Activated naive CD8-positive, alpha-beta T cell treated with anti-CD3 and anti-CD28 coated beads for 36 hours (primary cell): Measurements from ENCODE around the gene MAD1L1. TPM values are rescaled to one million over a fixed set of nuclear protein-coding genes. Genes with fewer than 3 reads are reported as not detected.
A peak's percentile ranks its signal among the peaks of the same experiment; 100 is the strongest.

Source experiments
- DNase-seq: peaks from one replicate; pipeline ENCODE4 v3.0.0; 2021
- H3K27ac Mint-ChIP-seq: one replicate; pipeline ENCODE4 v1.8.0; 2022; ENCODE audit warnings: mild to moderate bottlenecking, moderate library complexity, mixed read lengths
- H3K27me3 Mint-ChIP-seq: one replicate; pipeline ENCODE4 v1.8.0; 2022; ENCODE audit warnings: mild to moderate bottlenecking, mixed read lengths
- H3K36me3 Mint-ChIP-seq: one replicate; pipeline ENCODE4 v1.8.0; 2021; ENCODE audit warnings: mild to moderate bottlenecking, mixed read lengths
- H3K4me1 Mint-ChIP-seq: one replicate; pipeline ENCODE4 v1.8.0; 2021; ENCODE audit warnings: mixed read lengths
- H3K4me3 Mint-ChIP-seq: one replicate; pipeline ENCODE4 v1.8.0; 2022; ENCODE audit warnings: mild to moderate bottlenecking, moderate library complexity, mixed read lengths
- H3K9me3 Mint-ChIP-seq: one replicate; pipeline ENCODE4 v1.8.0; 2022; ENCODE audit warnings: mixed read lengths
- total RNA-seq, 2 experiments: library from RNA; stranded (reverse); gene quantifications; one replicate each; pipeline ENCODE4 v1.2.3, GENCODE V29; 2021

MAD1L1 gene
- total RNA-seq, 2 experiments from 2014 or later: 36.5 to 37.8 TPM

- Mint-ChIP-seq H3K36me3 (no peaks in the 10 kb centered on the region), H3K27ac (no peak overlapping the region), H3K9me3 (no peaks in the 10 kb centered on the region), H3K27me3 (no peaks in the 10 kb centered on the region), H3K4me1 (no peaks in the 10 kb centered on the region), H3K4me3 (no peak overlapping the region)
- DNase-seq: no peak
Observed at GRCh38 chr7:2149672-2150444, 82.9 kb downstream of the MAD1L1 start.

- Mint-ChIP-seq H3K4me3 (no peak overlapping the region), H3K36me3 (no peaks in the 10 kb centered on the region), H3K27me3 (no peaks in the 10 kb centered on the region), H3K4me1 (no peaks in the 10 kb centered on the region), H3K9me3 (no peaks in the 10 kb centered on the region), H3K27ac (no peak overlapping the region)
- no peak for DNase-seq
Observed at GRCh38 chr7:2148814-2149213, 83.9 kb downstream of the MAD1L1 start.

GRCh38 chr7:2148189-2148588 is 84.6 kb downstream of the MAD1L1 start:
- Mint-ChIP-seq H3K27me3 (no peaks in the 10 kb centered on the region), H3K9me3 (no peaks in the 10 kb centered on the region), H3K27ac (no peak overlapping the region), H3K4me1 (no peaks in the 10 kb centered on the region), H3K36me3 (no peaks in the 10 kb centered on the region), H3K4me3 (no peak overlapping the region)
- DNase-seq: no peak

- DNase-seq: no peak
- Mint-ChIP-seq H3K36me3 (no peaks in the 10 kb centered on the region), H3K27ac (no peak overlapping the region), H3K9me3 (no peaks in the 10 kb centered on the region), H3K27me3 (no peaks in the 10 kb centered on the region), H3K4me1 (no peaks in the 10 kb centered on the region), H3K4me3 (no peak overlapping the region)
Observed at GRCh38 chr7:2146676-2147472, 85.9 kb downstream of the MAD1L1 start.

GRCh38 chr7:2145835-2146580 is 86.7 kb downstream of the MAD1L1 start:
- DNase-seq: no peak
- Mint-ChIP-seq H3K9me3 (no peaks in the 10 kb centered on the region), H3K27ac (no peak overlapping the region), H3K4me1 (no peaks in the 10 kb centered on the region), H3K36me3 (no peaks in the 10 kb centered on the region), H3K27me3 (no peaks in the 10 kb centered on the region), H3K4me3 (no peak overlapping the region)

GRCh38 chr7:2144926-2145325 is 87.8 kb downstream of the MAD1L1 start:
- Mint-ChIP-seq H3K4me3 (no peak overlapping the region), H3K4me1 (no peaks in the 10 kb centered on the region), H3K36me3 (no peaks in the 10 kb centered on the region), H3K27me3 (no peaks in the 10 kb centered on the region), H3K9me3 (no peaks in the 10 kb centered on the region), H3K27ac (no peak overlapping the region)
- no peak for DNase-seq

GRCh38 chr7:2143981-2144595 is 88.7 kb downstream of the MAD1L1 start:
- H3K27me3 Mint-ChIP-seq: no peaks in the 10 kb centered on the region
- no peaks in the 10 kb centered on the region for H3K9me3 Mint-ChIP-seq
- H3K36me3 Mint-ChIP-seq: no peaks in the 10 kb centered on the region
- no peak overlapping the region for H3K27ac Mint-ChIP-seq
- no peaks in the 10 kb centered on the region for H3K4me1 Mint-ChIP-seq
- H3K4me3 Mint-ChIP-seq: no peak overlapping the region
- DNase-seq: no peak

- no peak for DNase-seq
- Mint-ChIP-seq H3K27me3 (no peaks in the 10 kb centered on the region), H3K36me3 (no peaks in the 10 kb centered on the region), H3K4me3 (no peak overlapping the region), H3K27ac (no peak overlapping the region), H3K9me3 (no peaks in the 10 kb centered on the region), H3K4me1 (peaks cover 2% of the 10 kb centered on the region)
Observed at GRCh38 chr7:2143450-2143849, 89.3 kb downstream of the MAD1L1 start.

- no peak overlapping the region for H3K27ac Mint-ChIP-seq
- peaks cover 8% of the 10 kb centered on the region for H3K4me1 Mint-ChIP-seq
- H3K9me3 Mint-ChIP-seq: no peaks in the 10 kb centered on the region
- DNase-seq: no peak
- H3K4me3 Mint-ChIP-seq: no peak overlapping the region
- H3K36me3 Mint-ChIP-seq: peaks cover 4% of the 10 kb centered on the region
- H3K27me3 Mint-ChIP-seq: no peaks in the 10 kb centered on the region
Observed at GRCh38 chr7:2142386-2142785, 90.4 kb downstream of the MAD1L1 start.

GRCh38 chr7:2141651-2142050 is 91.1 kb downstream of the MAD1L1 start:
- Mint-ChIP-seq H3K36me3 (peaks cover 4% of the 10 kb centered on the region), H3K27me3 (no peaks in the 10 kb centered on the region), H3K4me1 (peaks cover 8% of the 10 kb centered on the region), H3K9me3 (no peaks in the 10 kb centered on the region), H3K27ac (peak overlapping the region; percentile 31), H3K4me3 (no peak overlapping the region)
- no peak for DNase-seq

- no peak overlapping the region for H3K4me3 Mint-ChIP-seq
- peaks cover 4% of the 10 kb centered on the region for H3K36me3 Mint-ChIP-seq
- no peak overlapping the region for H3K27ac Mint-ChIP-seq
- no peaks in the 10 kb centered on the region for H3K27me3 Mint-ChIP-seq
- peaks cover 8% of the 10 kb centered on the region for H3K4me1 Mint-ChIP-seq
- DNase-seq: no peak
- no peaks in the 10 kb centered on the region for H3K9me3 Mint-ChIP-seq
Observed at GRCh38 chr7:2141021-2141410, 91.7 kb downstream of the MAD1L1 start.

- Mint-ChIP-seq H3K27me3 (no peaks in the 10 kb centered on the region), H3K27ac (no peak overlapping the region), H3K36me3 (peaks cover 4% of the 10 kb centered on the region), H3K9me3 (no peaks in the 10 kb centered on the region), H3K4me1 (peaks cover 8% of the 10 kb centered on the region), H3K4me3 (no peak overlapping the region)
- DNase-seq: no peak
Observed at GRCh38 chr7:2140216-2141020, 92.3 kb downstream of the MAD1L1 start.

- no peaks in the 10 kb centered on the region for H3K9me3 Mint-ChIP-seq
- H3K36me3 Mint-ChIP-seq: peaks cover 4% of the 10 kb centered on the region
- no peak overlapping the region for H3K27ac Mint-ChIP-seq
- no peaks in the 10 kb centered on the region for H3K27me3 Mint-ChIP-seq
- peaks cover 8% of the 10 kb centered on the region for H3K4me1 Mint-ChIP-seq
- no peak for DNase-seq
- H3K4me3 Mint-ChIP-seq: no peak overlapping the region
Observed at GRCh38 chr7:2139004-2139699, 93.6 kb downstream of the MAD1L1 start.
